HG03159 (cell line): ENCODE data around the gene FANCC.

Experiments
- ATAC-seq: cut with Tn5 transposase; IDR thresholded peaks from one replicate; pipeline ENCODE4 v1.9.1; 2021; ENCODE audit warnings: mild to moderate bottlenecking, moderate library complexity; ENCODE audit not compliant: unreplicated experiment

FANCC gene

GRCh38 chr9:95317119-95317892 lies at the start of gene FANCC:
Gene FANCC (minus strand): TSS chr9:95317709. CDS start chr9:95249291, 68,418 bp downstream.
- ATAC-seq, result peak; percentile 76

GRCh38 chr9:95366731-95367325 lies 49.3 kb upstream of the FANCC start:
- ATAC-seq, result no peak

GRCh38 chr9:95365766-95366165 lies 48.3 kb upstream of the FANCC start:
- ATAC-seq, result no peak

- no peak for ATAC-seq
Measured at GRCh38 chr9:95363051-95363841, 45.7 kb upstream of the FANCC start.

- no peak for ATAC-seq
Measured at GRCh38 chr9:95360866-95361265, 43.4 kb upstream of the FANCC start.

- no peak for ATAC-seq
Measured at GRCh38 chr9:95357316-95357715, 39.8 kb upstream of the FANCC start.

GRCh38 chr9:95355500-95355899 lies 38.0 kb upstream of the FANCC start:
- ATAC-seq, result no peak

- no peak for ATAC-seq
Measured at GRCh38 chr9:95351051-95351450, 33.5 kb upstream of the FANCC start.

- ATAC-seq, result no peak
Measured at GRCh38 chr9:95350266-95350665, 32.8 kb upstream of the FANCC start.

- ATAC-seq, result no peak
Measured at GRCh38 chr9:95349091-95350038, 31.9 kb upstream of the FANCC start.

- ATAC-seq, result no peak
Measured at GRCh38 chr9:95346021-95346420, 28.5 kb upstream of the FANCC start.

GRCh38 chr9:95344735-95345325 lies 27.3 kb upstream of the FANCC start:
- ATAC-seq, result no peak

GRCh38 chr9:95343725-95344287 lies 26.3 kb upstream of the FANCC start:
- no peak for ATAC-seq

GRCh38 chr9:95342571-95342970 lies 25.1 kb upstream of the FANCC start:
- ATAC-seq, result no peak

GRCh38 chr9:95341293-95341962 lies 23.9 kb upstream of the FANCC start:
- ATAC-seq, result no peak

- no peak for ATAC-seq
Measured at GRCh38 chr9:95338243-95338642, 20.7 kb upstream of the FANCC start.

- ATAC-seq, result no peak
Measured at GRCh38 chr9:95336281-95336680, 18.8 kb upstream of the FANCC start.

- ATAC-seq, result no peak
Measured at GRCh38 chr9:95333426-95333825, 15.9 kb upstream of the FANCC start.

- no peak for ATAC-seq
Measured at GRCh38 chr9:95332860-95333259, 15.4 kb upstream of the FANCC start.
